HG03354 (cell line): ENCODE results near the gene ISCA1.

Experiments
- ATAC-seq: cut with Tn5 transposase; IDR thresholded peaks from one replicate; pipeline ENCODE4 v1.9.1; 2021; ENCODE audit warnings: mild to moderate bottlenecking; ENCODE audit not compliant: unreplicated experiment, poor library complexity, severe bottlenecking

The ISCA1 gene

DNA sequence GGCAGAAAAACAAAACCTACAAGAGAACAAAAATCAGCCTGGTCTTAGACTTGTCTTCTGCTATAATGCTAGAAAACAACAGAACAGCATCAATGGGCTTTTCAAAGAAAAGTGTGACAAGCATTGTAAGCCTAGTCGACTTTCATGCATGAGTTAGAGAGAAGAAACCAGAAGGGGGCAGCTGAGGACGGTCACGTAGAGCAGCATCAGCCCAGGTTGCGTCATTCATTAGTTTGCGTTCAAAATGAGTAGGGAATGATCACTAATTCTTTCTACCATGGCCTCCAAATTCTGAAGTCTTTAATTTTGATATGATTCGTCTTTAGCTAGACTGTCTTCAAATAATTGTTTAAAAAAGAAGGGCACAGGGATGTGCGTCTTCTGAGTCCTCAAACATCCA is 4.7 kb upstream of the ISCA1 start:
- ATAC-seq = no peak

DNA sequence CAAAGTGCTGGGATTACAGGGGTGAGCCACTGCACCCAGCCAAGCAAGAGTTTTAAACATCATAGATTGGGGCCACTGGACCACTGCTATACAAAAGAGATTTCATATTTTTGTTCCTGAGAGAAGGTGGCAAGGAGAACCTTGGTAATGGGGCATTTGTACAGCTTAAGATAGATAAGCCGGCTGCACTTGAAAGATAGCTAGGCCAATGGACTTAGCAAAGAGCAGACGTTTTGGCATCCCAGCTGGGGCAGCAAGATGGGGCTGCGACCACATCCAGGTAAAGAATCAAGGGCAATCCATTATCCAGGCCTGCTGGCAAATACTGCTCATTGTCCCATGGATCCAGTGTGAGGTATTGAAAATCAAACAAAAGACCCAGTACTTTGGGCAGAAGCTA is 3.9 kb upstream of the ISCA1 start:
- no peak for ATAC-seq

DNA sequence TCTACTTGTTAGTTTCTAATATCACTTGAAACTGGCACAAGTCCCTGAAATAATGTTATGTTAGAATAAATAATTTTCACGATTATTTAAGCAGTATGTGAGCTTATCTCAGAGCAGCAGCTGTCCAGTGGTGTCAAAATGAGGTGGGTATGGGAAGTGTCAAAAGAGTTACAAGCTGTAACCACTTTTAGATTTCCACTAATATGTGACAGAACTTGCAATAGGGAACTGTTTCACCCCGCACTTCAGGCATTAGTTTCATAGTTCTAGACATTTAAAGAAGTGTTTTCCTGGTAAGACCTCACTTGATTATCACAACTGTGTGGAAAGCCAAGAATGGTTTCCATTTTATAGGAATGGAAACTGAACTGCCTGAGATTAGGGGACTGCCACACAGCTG is 2.9 kb upstream of the ISCA1 start:
- ATAC-seq = no peak

DNA sequence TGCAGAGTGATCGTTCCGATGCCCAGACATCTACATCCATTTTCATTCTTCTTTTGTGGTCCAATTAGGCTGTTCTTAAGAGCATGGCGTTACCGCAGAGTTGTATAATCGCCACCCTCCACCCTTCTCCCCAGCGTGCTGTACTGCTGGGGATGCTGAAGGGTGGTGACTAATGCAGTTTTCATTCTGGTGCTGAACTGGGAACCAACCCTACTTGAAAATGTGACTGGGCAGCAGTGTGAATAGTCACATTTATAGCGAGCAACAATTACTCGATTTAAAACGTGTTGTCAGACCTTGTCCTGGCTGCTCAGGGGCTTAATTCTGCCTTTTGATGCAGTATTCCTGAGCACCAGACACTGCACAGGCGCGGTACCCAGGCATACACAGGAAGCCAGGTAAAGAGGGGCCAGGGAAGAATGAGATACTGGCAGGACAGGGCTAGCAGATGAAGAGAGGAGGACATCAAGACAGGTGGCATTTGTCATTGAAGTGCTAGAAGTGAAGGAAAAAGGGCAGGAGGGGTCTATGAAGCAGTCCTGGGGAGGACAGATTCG is 719 bp upstream of the ISCA1 start:
- peak; percentile 19 for ATAC-seq

DNA sequence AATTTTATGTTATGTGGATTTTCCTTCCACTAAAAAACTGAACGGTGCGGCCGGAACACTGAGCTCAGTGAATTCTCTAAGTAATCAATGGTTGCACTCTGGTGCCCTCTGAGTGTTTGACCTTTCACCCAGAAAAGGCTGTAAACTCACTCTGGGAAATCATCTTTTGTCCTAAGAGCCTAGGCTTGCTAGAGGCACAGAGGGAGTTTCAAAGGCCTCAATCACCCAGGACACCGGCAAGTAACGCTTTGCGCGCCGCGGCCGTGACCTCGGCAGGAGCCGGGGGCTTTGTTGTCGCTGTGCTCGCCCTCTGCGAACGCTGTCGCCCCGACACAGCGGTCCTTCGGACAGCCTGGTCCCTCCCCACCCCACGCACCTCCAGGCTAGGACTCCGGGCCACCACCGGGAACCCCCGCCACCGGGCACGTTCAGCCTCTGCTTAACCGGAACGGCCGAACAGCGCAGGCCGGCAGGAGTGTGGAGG is 703 bp downstream of the ISCA1 start:
- ATAC-seq = peak; percentile 36

DNA sequence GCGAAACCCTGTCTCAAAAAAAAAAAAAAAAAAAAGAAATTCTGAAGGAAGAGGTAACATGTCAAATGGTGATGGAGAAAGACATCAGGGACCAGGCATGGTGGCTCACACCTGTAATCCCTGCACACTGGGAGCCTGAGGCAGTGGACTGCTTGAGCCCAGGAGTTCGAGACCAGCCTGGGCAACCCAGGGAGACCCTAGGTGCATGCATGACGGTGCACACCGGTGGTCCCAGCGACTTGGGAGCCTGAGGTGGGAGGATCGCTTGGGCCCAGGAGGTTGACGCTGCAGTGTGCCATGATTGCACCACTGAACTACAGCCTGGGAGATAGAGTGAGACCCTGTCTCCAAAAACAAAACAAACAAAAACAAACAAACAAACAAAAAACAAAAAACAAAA is 1.8 kb downstream of the ISCA1 start:
- ATAC-seq = no peak

DNA sequence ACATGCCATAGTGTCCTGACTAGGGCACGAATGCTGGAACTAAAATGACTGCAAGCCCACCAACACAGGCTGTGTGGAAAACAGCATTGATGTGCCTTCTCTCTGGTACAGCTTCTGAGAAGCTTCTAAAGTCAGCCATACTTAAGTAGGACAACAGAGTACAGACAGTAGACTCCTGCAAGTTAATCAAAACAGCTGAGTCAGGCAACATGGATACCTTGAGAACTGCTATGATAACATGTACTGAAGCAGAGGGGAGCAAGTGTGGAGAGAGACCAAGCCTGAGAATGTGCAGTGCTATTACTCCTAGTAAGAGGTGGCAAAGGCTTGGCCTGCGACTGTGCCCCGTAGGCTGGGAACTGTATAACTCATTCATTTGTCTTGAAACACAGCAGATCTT is 2.5 kb downstream of the ISCA1 start:
- ATAC-seq = no peak

DNA sequence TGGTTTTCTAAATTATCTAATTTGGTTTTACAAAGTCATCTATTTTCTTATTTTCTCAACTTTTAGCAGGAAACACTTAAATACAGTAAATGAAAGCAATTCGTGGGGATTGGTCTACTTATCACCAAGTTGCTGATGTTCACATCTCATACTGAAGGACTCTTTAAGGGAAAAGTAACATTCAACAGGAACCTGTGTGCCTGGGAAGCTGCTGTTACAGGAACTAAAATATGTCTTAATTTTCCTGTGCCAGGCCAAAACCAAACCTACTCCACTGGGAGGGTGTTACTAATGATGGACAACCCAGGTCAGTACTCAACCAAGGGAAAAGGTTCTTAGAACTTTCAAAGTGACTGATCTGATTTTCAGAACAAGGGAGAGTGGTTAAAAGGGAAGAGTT is 5.3 kb downstream of the ISCA1 start:
- no peak for ATAC-seq

DNA sequence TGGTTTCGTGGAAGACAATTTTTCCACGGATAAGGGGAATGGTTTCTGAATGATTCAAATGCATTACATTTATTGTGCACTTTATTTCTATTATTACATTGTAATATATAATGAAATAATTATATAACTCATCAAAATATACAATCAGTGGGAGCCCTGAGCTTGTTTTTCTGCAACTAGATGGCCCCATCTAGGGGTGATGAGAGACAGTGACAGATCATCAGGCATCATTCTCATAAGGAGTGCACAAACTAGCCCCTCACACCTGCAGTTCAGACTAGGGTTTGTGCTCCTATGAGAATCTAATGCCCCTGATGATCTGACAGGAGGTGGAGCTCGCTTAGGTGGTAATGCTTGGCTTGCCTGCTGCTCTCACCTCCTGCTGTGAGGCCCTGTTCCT is 6.4 kb downstream of the ISCA1 start:
- no peak for ATAC-seq

DNA sequence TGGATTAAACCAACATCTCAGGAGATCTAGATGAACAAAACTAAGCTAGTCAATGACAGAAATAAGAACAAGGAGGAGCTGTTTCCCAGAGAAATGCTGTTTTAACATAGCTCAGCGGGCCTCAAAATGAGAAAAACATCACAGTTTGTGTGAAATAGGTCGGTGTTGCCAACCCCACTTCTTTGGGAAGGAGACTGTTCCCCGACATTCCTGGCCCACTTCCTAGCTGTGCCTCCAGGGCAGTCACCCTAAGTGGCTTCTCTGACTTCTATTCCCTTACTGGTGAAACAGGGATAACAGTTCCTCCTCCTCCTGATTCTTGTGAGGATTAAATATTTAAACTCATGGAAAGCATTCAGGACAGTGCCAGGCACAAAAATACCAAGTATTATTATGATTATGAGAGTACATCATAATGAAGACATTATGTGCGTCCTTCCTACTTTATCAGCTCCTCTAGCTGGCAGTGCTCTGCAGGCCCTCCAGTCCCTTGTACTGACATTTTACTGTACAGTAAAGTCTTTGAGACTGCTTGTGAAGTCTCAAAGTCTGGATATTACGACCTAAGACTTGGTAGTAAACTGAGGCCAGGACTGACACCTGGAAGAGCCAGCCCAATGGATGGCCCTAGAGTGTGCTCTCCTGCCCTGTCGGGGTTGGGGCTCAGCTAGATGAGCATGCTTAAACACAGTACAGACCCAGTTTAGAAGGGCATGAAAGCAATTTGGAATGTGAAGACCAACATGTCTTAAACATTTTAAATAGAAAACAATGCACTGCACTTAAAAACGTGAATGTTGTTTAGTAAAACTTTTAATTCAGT is 7.3 kb downstream of the ISCA1 start:
- ATAC-seq = no peak

DNA sequence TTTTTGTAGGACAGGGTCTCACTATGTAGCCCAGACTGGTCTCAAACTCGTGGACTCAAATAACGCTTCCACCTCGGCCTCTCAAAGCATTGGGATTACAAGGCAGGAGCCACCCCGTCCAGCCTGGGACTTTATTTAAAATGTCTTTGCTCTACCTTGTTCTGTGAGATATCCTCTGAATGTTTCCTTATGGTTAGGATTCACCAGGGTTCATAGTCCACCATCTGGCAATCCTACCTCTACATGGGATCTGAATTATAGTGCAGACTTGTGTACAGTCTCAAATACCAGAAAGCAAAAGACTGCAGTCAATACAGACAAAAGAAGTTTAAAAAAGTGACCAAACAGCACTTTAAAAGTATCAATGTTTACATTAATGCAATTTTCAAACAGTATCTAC is 10.1 kb downstream of the ISCA1 start:
- ATAC-seq = no peak

DNA sequence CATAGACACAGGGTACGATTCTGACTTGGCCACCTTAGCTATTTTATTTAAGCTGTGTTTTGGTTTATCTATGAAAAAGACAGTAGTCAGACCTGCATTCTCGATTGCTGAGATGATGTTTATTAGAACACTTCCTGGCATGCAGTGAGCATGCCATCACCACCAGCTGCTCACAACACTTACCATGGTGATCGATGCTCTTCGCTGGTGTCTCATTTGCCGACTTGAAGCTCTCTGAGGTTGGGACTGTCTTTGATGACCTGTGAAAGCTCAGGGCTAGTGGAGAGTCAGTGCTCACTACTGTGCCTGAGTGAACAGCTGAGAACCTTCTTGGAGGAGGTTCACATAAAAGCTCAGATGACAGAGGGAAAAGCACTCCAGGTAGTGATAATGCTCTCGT is 18.5 kb downstream of the ISCA1 start:
- no peak for ATAC-seq

DNA sequence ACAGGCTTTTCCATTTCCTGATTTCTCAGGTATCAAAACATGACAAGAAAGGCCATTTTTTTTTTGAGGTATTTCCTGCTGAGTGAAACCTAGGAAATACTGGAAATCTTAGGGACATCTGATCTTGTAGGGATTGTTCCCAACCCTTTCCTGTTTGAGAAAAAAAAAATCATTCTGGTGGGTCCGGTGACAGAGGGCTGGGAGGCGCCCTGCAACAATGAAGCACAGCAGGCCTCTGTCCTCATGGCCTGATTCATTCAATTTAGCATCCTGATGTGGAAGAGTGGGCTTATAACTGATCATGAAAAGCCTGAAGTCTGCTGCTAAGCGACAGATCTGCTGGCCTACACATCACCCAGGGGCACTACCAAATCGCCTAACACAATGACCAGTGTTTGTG is 19.8 kb downstream of the ISCA1 start:
- no peak for ATAC-seq

DNA sequence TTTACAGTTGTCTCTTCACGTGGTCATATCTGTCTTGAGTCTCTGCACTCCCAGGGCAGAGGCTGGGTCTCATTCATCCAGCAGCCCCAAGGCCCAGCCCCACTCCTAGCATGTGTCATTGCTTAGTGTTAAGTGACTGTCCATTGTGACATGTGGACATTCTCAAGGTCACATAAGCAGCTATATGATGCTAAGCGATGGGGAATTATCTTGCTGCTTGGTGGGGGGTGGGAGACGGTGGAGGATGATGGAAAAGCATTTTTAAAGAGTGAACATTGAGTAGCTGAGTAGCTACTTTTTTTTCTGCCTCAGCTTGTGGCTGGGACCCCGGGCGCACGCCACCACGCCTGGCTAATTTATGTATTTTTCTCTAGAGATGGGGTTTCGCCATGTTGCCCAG is 22.8 kb downstream of the ISCA1 start, which contains the start of gene C9orf153:
Gene C9orf153 (minus strand): TSS at position 101 of the 400 bp plus-strand sequence. CDS start 30,054 bp downstream, outside the sequence.
- no peak for ATAC-seq

DNA sequence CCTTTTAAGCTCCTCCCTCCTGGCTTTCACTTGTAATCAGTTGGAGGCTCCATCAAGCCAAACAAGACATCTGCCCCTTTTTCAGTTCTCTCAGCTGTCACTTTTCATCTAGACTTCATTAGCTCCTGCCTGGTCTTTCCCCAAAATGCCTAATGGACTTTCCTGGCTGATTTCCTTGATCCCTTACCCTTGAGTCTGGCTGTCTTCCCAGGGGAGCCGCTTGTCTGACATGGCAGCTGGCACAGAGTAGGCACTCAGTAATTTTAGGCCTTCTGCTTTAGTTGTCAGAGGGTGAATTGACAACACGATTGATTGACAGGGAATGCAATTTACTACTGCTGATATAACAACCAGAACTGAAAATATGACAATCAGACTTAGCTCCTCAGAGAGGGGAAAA is 24.9 kb downstream of the ISCA1 start:
- ATAC-seq = no peak

DNA sequence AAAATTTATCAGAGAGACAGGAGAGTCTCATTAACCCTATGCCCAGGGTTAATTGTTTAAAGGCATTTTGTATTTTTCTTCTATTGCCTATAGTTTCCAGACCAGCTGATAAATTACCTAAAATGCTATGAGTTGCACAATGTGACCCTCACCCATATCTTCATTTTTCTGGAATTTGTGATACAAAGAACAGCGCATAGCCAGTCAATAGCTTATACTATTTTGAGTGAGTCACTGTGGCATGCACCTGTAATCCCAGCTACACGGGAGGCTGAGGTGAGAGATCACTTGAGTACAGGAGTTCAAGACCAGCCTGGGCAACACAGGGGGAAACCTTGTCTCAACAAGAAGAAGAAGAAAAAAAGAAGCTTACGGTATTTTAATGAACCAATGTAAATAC is 25.7 kb downstream of the ISCA1 start:
- ATAC-seq = no peak

DNA sequence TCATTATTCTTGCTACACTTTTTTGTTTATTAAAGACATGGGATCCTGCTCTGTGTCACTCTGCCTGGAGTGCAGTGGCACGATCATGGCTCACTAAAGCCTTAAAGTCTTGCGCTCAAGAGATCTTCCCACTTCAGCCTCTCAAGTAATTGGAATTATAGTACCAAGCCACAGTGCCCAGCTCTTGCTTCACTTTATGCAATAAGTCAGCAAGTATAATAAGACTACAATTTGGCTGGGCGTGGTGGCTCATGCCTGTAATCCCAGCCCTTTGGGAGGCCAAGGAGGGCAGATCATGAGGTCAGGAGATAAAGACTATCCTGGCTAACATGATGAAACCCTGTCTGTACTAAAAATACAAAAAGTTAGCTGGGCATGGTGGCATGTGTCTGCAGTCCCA is 28.8 kb downstream of the ISCA1 start:
- ATAC-seq = no peak

DNA sequence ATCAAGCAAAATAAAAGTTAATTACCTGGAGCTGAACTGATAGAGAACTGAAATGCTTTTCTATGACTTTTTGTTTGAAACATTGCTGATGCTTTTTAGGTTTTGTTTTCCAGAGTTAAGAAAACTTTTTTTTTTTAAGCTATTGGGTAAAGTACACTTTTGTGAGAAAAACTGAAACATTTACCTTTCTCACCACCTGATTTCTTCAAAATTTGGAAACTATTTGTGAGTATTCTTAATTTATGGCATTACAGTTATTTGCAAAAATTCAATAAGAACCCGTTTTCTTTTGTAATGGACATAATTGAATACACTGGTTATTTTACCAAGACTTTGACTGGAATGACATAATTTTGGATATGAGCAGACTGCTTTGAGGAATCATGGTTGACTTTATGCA is 29.5 kb downstream of the ISCA1 start:
- no peak for ATAC-seq

DNA sequence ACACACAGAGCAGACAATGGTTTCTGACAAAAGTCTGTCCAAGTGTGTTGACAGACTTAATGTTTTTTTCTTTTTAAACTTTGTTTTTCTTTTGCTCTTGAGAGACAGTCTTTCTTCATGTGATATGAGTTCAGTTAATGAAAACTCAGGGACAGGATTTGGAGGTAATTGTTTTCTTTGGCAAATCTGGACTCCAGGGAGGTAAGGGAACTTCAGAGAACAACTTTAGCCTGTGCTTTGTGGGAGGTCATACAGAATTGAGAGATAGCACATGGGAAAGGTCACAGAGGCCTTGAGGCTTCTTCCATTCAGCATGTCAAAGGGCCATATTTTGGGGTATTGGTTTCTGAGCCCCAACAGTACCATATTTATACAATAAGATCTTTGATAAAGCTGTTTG is 32.2 kb downstream of the ISCA1 start:
- ATAC-seq = no peak

DNA sequence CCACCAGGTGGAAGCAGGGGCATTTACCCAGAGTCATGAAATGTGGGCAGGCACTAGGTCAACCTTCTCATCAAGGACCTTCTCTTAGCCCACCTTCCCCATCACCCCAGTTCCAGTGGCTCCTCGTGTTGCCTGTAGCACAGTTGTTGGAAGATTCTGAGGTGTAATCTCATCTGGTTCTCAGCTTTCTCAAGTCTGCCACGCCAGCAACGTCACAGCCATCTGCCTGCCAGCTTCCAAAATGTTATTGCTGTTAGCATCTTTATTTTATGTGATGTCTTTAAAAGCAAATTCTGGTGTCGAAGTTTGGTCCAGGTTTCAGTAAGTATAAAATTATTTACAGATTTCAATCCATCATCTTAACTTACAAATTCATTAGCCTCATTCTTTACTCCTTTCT is 33.6 kb downstream of the ISCA1 start:
- no peak for ATAC-seq

DNA sequence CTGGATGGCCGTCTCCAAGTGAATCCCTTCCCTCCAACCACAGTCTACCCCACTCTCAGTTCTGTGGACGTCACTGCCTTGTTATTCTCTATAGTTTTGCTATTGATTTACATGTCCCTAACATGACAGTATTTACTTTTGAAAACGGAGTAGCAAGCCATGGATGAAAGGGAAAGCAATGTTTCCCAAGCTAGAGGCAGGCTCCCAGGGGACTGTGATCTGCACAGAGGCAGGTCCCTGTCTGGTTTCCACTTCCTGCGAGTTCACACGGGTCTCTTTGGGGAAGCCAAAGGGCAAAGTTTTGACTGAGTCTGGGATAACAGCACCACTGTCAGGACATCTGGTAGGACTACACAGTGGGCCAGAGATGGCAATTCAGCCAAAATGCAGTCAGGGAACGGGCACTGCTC is 35.6 kb downstream of the ISCA1 start:
- peak; percentile 92 for ATAC-seq
